GM13976 (cell line): ENCODE results near the gene PACC1.

Experiments used
- DNase-seq: peaks from one replicate; pipeline ENCODE4 v3.0.0; 2012; ENCODE audit warnings: low spot score
- in situ Hi-C: fragments of 300-500 bp; cut with MboI; formaldehyde crosslinking; loops from one replicate; pipeline ENCODE4 v1.12.0; 2022; ENCODE audit warnings: low sequenced_read_pairs, mixed read lengths, inconsistent platforms; ENCODE audit not compliant: unreplicated experiment
- TF ChIP-seq, protein P1 (sequence below): IDR thresholded peaks from 2 replicates; pipeline ENCODE4 v1.5.1; 2012; ENCODE audit warnings: borderline replicate concordance, mild to moderate bottlenecking; ENCODE audit not compliant: insufficient read depth; ENCODE audit errors: extremely low read depth, missing control alignments, control extremely low read depth

PACC1 gene

DNA sequence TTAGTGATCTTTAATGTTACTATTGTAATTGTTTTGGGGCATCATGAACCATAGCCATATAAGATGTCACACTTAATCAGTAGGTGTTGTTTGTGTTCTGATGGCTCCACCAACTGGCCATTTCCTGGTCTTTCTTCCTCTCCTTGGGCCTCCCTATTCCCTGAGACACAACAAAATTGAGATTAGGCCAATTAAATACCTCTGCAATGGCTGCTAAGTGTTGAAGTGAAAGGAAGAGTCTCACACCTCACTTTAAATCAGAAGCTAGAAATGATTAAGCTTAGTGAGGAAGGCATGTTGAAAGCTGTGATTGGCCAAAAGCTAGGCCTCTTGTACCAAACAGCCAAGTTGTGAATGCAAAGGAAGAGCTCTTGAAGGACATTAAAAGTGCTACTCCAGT lies 98.8 kb downstream of the PACC1 start:
- in situ Hi-C loops, result no loop called here
- TF ChIP-seq, protein P1, sequence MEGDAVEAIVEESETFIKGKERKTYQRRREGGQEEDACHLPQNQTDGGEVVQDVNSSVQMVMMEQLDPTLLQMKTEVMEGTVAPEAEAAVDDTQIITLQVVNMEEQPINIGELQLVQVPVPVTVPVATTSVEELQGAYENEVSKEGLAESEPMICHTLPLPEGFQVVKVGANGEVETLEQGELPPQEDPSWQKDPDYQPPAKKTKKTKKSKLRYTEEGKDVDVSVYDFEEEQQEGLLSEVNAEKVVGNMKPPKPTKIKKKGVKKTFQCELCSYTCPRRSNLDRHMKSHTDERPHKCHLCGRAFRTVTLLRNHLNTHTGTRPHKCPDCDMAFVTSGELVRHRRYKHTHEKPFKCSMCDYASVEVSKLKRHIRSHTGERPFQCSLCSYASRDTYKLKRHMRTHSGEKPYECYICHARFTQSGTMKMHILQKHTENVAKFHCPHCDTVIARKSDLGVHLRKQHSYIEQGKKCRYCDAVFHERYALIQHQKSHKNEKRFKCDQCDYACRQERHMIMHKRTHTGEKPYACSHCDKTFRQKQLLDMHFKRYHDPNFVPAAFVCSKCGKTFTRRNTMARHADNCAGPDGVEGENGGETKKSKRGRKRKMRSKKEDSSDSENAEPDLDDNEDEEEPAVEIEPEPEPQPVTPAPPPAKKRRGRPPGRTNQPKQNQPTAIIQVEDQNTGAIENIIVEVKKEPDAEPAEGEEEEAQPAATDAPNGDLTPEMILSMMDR, result peak; percentile 10
- DNase-seq, result peak; percentile 18

- TF ChIP-seq, protein P1, result no peak
- no peak for DNase-seq
- in situ Hi-C loops, result no loop called here
Measured at GRCh38 chr1:212315184-212315583, 99.5 kb downstream of the PACC1 start.
